ENCODE measurements around the gene FEZF1.

FEZF1 gene

GRCh38 chr7:122301858-122302760, 2.4 kb downstream of the FEZF1 start:
- peaks cover 0 to 28% (median 10%) of the 10 kb centered on the region in 4 experiments for H3K4me1 ChIP-seq (ENCODE audit: control extremely low read depth in 1 of 4, control insufficient read depth in 4 of 4, insufficient read depth in 4 of 4, low read length in 3 of 4)
- H3K27me3 ChIP-seq (replicated peaks in 2 of 5; ENCODE audit: control insufficient read depth in 4 of 5, insufficient read depth in 5 of 5, low read length in 4 of 5): peaks cover 25 to 100% (median 55%) of the 10 kb centered on the region in 5 experiments
- H3K36me3 ChIP-seq (ENCODE audit: control insufficient read depth in 4 of 4, insufficient read depth in 4 of 4, low read length in 3 of 4): no peaks in the 10 kb centered on the region
- H3K27ac ChIP-seq (ENCODE audit: insufficient read depth in 1 of 2, low read depth in 1 of 2, low read length in 2 of 2, poor library complexity in 1 of 2, severe bottlenecking in 2 of 2): no peak overlapping the region
- POLR2A ChIA-PET: no interaction called here
- no peak overlapping the region for H3K4me3 ChIP-seq (ENCODE audit: control insufficient read depth in 1 of 7, extremely low read depth in 1 of 7, insufficient read depth in 4 of 7, low read depth in 2 of 7, low read length in 6 of 7)
- WGBS (ENCODE audit: insufficient coverage): 9% methylated on average over 25 of the region's 35 CpGs
- peak in 2 of 3 donors; percentile 30 to 36 for DNase-seq
- H3K9me3 ChIP-seq (ENCODE audit: control extremely low read depth in 1 of 5, control insufficient read depth in 4 of 5, insufficient read depth in 2 of 5, low read depth in 1 of 5, low read length in 4 of 5): peaks cover 0 to 12% (median 0%) of the 10 kb centered on the region in 5 experiments
- CTCF ChIA-PET: interaction anchor here (1.2 kb wide), 1 partner anchor 15 kb away, joined by 3 read pairs; no protein-coding TSS in a partner anchor

GRCh38 chr7:122300956-122301833, 3.4 kb downstream of the FEZF1 start:
- Histone ChIP-seq H3K36me3 (ENCODE audit: control insufficient read depth in 4 of 4, insufficient read depth in 4 of 4, low read length in 3 of 4) (no peaks in the 10 kb centered on the region), H3K4me1 (ENCODE audit: control extremely low read depth in 1 of 4, control insufficient read depth in 4 of 4, insufficient read depth in 4 of 4, low read length in 3 of 4) (peaks cover 0 to 27% (median 9%) of the 10 kb centered on the region in 4 experiments), H3K27me3 (replicated peaks in 2 of 5; ENCODE audit: control insufficient read depth in 4 of 5, insufficient read depth in 5 of 5, low read length in 4 of 5) (peaks cover 23 to 98% (median 49%) of the 10 kb centered on the region in 5 experiments), H3K4me3 (ENCODE audit: control insufficient read depth in 1 of 7, extremely low read depth in 1 of 7, insufficient read depth in 4 of 7, low read depth in 2 of 7, low read length in 6 of 7) (no peak overlapping the region), H3K9me3 (ENCODE audit: control extremely low read depth in 1 of 5, control insufficient read depth in 4 of 5, insufficient read depth in 2 of 5, low read depth in 1 of 5, low read length in 4 of 5) (peaks cover 0 to 12% (median 0%) of the 10 kb centered on the region in 5 experiments), H3K27ac (ENCODE audit: insufficient read depth in 1 of 2, low read depth in 1 of 2, low read length in 2 of 2, poor library complexity in 1 of 2, severe bottlenecking in 2 of 2) (no peak overlapping the region)
- no CpG with 5 or more reads among the region's 11 CpGs for WGBS (ENCODE audit: insufficient coverage)
- DNase-seq: peak in 1 of 3 donors; percentile 14
- CTCF ChIA-PET: interaction anchor here (0.7 to 1.2 kb wide), 2 partner anchors 8 to 15 kb away, joined by 3 read pairs; no protein-coding TSS in a partner anchor
- POLR2A ChIA-PET: no interaction called here

- Histone ChIP-seq H3K4me3 (ENCODE audit: control insufficient read depth in 1 of 7, extremely low read depth in 1 of 7, insufficient read depth in 4 of 7, low read depth in 2 of 7, low read length in 6 of 7) (no peak overlapping the region), H3K9me3 (ENCODE audit: control extremely low read depth in 1 of 5, control insufficient read depth in 4 of 5, insufficient read depth in 2 of 5, low read depth in 1 of 5, low read length in 4 of 5) (peaks cover 0 to 12% (median 0%) of the 10 kb centered on the region in 5 experiments), H3K36me3 (ENCODE audit: control insufficient read depth in 4 of 4, insufficient read depth in 4 of 4, low read length in 3 of 4) (no peaks in the 10 kb centered on the region), H3K27ac (ENCODE audit: insufficient read depth in 1 of 2, low read depth in 1 of 2, low read length in 2 of 2, poor library complexity in 1 of 2, severe bottlenecking in 2 of 2) (no peak overlapping the region), H3K27me3 (replicated peaks in 2 of 5; ENCODE audit: control insufficient read depth in 4 of 5, insufficient read depth in 5 of 5, low read length in 4 of 5) (peaks cover 23 to 95% (median 48%) of the 10 kb centered on the region in 5 experiments), H3K4me1 (ENCODE audit: control extremely low read depth in 1 of 4, control insufficient read depth in 4 of 4, insufficient read depth in 4 of 4, low read length in 3 of 4) (peaks cover 0 to 19% (median 5%) of the 10 kb centered on the region in 4 experiments)
- DNase-seq: peak in 1 of 3 donors; percentile 15
- ChIA-PET POLR2A (no interaction called here), CTCF (interaction anchor here (0.7 kb wide), 1 partner anchor 9 kb away, joined by 3 read pairs; no protein-coding TSS in a partner anchor)
- 7% methylated on average over 39 of the region's 43 CpGs for WGBS (ENCODE audit: insufficient coverage)
These were observed 4.2 kb downstream of the FEZF1 start for GRCh38 chr7:122300211-122300932.

GRCh38 chr7:122299624-122300210, 4.8 kb downstream of the FEZF1 start:
- H3K9me3 ChIP-seq (ENCODE audit: control extremely low read depth in 1 of 5, control insufficient read depth in 4 of 5, insufficient read depth in 2 of 5, low read depth in 1 of 5, low read length in 4 of 5): peaks cover 0 to 12% (median 0%) of the 10 kb centered on the region in 5 experiments
- no peak for DNase-seq
- ChIA-PET CTCF (interaction anchor here (0.9 kb wide), 1 partner anchor 39 kb away, joined by 3 read pairs; no protein-coding TSS in a partner anchor), POLR2A (no interaction called here)
- peaks cover 0 to 14% (median 5%) of the 10 kb centered on the region in 4 experiments for H3K4me1 ChIP-seq (ENCODE audit: control extremely low read depth in 1 of 4, control insufficient read depth in 4 of 4, insufficient read depth in 4 of 4, low read length in 3 of 4)
- no peak overlapping the region for H3K4me3 ChIP-seq (ENCODE audit: control insufficient read depth in 1 of 7, extremely low read depth in 1 of 7, insufficient read depth in 4 of 7, low read depth in 2 of 7, low read length in 6 of 7)
- 13% methylated on average over 32 of the region's 32 CpGs for WGBS (ENCODE audit: insufficient coverage)
- H3K36me3 ChIP-seq (ENCODE audit: control insufficient read depth in 4 of 4, insufficient read depth in 4 of 4, low read length in 3 of 4): no peaks in the 10 kb centered on the region
- peaks cover 23 to 92% (median 48%) of the 10 kb centered on the region in 5 experiments for H3K27me3 ChIP-seq (replicated peaks in 2 of 5; ENCODE audit: control insufficient read depth in 4 of 5, insufficient read depth in 5 of 5, low read length in 4 of 5)
- no peak overlapping the region for H3K27ac ChIP-seq (ENCODE audit: insufficient read depth in 1 of 2, low read depth in 1 of 2, low read length in 2 of 2, poor library complexity in 1 of 2, severe bottlenecking in 2 of 2)

GRCh38 chr7:122298618-122299017, 5.9 kb downstream of the FEZF1 start:
- no peaks in the 10 kb centered on the region for H3K36me3 ChIP-seq (ENCODE audit: control insufficient read depth in 4 of 4, insufficient read depth in 4 of 4, low read length in 3 of 4)
- H3K27me3 ChIP-seq (replicated peaks in 2 of 5; ENCODE audit: control insufficient read depth in 4 of 5, insufficient read depth in 5 of 5, low read length in 4 of 5): peaks cover 23 to 83% (median 43%) of the 10 kb centered on the region in 5 experiments
- ChIA-PET CTCF (interaction anchor here (1.3 kb wide), 1 partner anchor 19 kb away, joined by 4 read pairs; no protein-coding TSS in a partner anchor), POLR2A (no interaction called here)
- 81% methylated on average over 2 of the region's 2 CpGs for WGBS (ENCODE audit: insufficient coverage)
- H3K9me3 ChIP-seq (ENCODE audit: control extremely low read depth in 1 of 5, control insufficient read depth in 4 of 5, insufficient read depth in 2 of 5, low read depth in 1 of 5, low read length in 4 of 5): peaks cover 0 to 6% (median 0%) of the 10 kb centered on the region in 5 experiments
- H3K27ac ChIP-seq (ENCODE audit: insufficient read depth in 1 of 2, low read depth in 1 of 2, low read length in 2 of 2, poor library complexity in 1 of 2, severe bottlenecking in 2 of 2): no peak overlapping the region
- no peak for DNase-seq
- no peak overlapping the region for H3K4me3 ChIP-seq (ENCODE audit: control insufficient read depth in 1 of 7, extremely low read depth in 1 of 7, insufficient read depth in 4 of 7, low read depth in 2 of 7, low read length in 6 of 7)
- H3K4me1 ChIP-seq (ENCODE audit: control extremely low read depth in 1 of 4, control insufficient read depth in 4 of 4, insufficient read depth in 4 of 4, low read length in 3 of 4): peaks cover 0 to 4% (median 2%) of the 10 kb centered on the region in 4 experiments

GRCh38 chr7:122298131-122298530, 6.4 kb downstream of the FEZF1 start:
- H3K4me1 ChIP-seq (ENCODE audit: control extremely low read depth in 1 of 4, control insufficient read depth in 4 of 4, insufficient read depth in 4 of 4, low read length in 3 of 4): peaks cover 0 to 3% (median under 1%) of the 10 kb centered on the region in 4 experiments
- H3K4me3 ChIP-seq (ENCODE audit: control insufficient read depth in 1 of 7, extremely low read depth in 1 of 7, insufficient read depth in 4 of 7, low read depth in 2 of 7, low read length in 6 of 7): no peak overlapping the region
- peaks cover 0 to 6% (median 0%) of the 10 kb centered on the region in 5 experiments for H3K9me3 ChIP-seq (ENCODE audit: control extremely low read depth in 1 of 5, control insufficient read depth in 4 of 5, insufficient read depth in 2 of 5, low read depth in 1 of 5, low read length in 4 of 5)
- 73% methylated on average over 1 of the region's 2 CpGs for WGBS (ENCODE audit: insufficient coverage)
- ChIA-PET CTCF (interaction anchor here (1.3 kb wide), 1 partner anchor 19 kb away, joined by 4 read pairs; no protein-coding TSS in a partner anchor), POLR2A (no interaction called here)
- no peak overlapping the region for H3K27ac ChIP-seq (ENCODE audit: insufficient read depth in 1 of 2, low read depth in 1 of 2, low read length in 2 of 2, poor library complexity in 1 of 2, severe bottlenecking in 2 of 2)
- peaks cover 23 to 78% (median 44%) of the 10 kb centered on the region in 5 experiments for H3K27me3 ChIP-seq (replicated peaks in 2 of 5; ENCODE audit: control insufficient read depth in 4 of 5, insufficient read depth in 5 of 5, low read length in 4 of 5)
- H3K36me3 ChIP-seq (ENCODE audit: control insufficient read depth in 4 of 4, insufficient read depth in 4 of 4, low read length in 3 of 4): no peaks in the 10 kb centered on the region
- DNase-seq: no peak

Data from common myeloid progenitor, CD34-positive (primary cell).